ENCODE data around the gene KEAP1. TPM values are rescaled to one million over a fixed set of nuclear protein-coding genes. Genes with fewer than 3 reads are reported as not detected.
"Not testable (repeated sequence)": the region's sequence is repeated elsewhere in the genome, so short reads cannot be mapped to it uniquely, and the experiment has no call there.

The KEAP1 gene
- total RNA-seq, 1 donor from 2014 or later: 59.5 TPM

- DNase-seq (ENCODE audit: low read depth) (no peak), FAIRE-seq (no peak)
- TF ChIP-seq, protein P1, sequence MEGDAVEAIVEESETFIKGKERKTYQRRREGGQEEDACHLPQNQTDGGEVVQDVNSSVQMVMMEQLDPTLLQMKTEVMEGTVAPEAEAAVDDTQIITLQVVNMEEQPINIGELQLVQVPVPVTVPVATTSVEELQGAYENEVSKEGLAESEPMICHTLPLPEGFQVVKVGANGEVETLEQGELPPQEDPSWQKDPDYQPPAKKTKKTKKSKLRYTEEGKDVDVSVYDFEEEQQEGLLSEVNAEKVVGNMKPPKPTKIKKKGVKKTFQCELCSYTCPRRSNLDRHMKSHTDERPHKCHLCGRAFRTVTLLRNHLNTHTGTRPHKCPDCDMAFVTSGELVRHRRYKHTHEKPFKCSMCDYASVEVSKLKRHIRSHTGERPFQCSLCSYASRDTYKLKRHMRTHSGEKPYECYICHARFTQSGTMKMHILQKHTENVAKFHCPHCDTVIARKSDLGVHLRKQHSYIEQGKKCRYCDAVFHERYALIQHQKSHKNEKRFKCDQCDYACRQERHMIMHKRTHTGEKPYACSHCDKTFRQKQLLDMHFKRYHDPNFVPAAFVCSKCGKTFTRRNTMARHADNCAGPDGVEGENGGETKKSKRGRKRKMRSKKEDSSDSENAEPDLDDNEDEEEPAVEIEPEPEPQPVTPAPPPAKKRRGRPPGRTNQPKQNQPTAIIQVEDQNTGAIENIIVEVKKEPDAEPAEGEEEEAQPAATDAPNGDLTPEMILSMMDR (IDR thresholded peaks at IDR 0.05; ENCODE audit: insufficient read depth, low read length, severe bottlenecking): no peak
- peaks cover 14% of the 10 kb centered on the region for H3K36me3 ChIP-seq (ENCODE audit: control insufficient read depth, insufficient read depth, low read length)
- H3K4me3 ChIP-seq (ENCODE audit: low read depth, low read length): peak overlapping the region; percentile 48
- no peaks in the 10 kb centered on the region for H3K27me3 ChIP-seq (ENCODE audit: control insufficient read depth, insufficient read depth, low read length)
Measured at GRCh38 chr19:10543059-10543419, 39.9 kb upstream of the KEAP1 start.

GRCh38 chr19:10539016-10539415 lies 35.9 kb upstream of the KEAP1 start:
- not testable (repeated sequence) for DNase-seq (ENCODE audit: low read depth); H3K4me3 ChIP-seq (ENCODE audit: low read depth, low read length); H3K27me3 ChIP-seq (ENCODE audit: control insufficient read depth, insufficient read depth, low read length); H3K36me3 ChIP-seq (ENCODE audit: control insufficient read depth, insufficient read depth, low read length); FAIRE-seq

DNA sequence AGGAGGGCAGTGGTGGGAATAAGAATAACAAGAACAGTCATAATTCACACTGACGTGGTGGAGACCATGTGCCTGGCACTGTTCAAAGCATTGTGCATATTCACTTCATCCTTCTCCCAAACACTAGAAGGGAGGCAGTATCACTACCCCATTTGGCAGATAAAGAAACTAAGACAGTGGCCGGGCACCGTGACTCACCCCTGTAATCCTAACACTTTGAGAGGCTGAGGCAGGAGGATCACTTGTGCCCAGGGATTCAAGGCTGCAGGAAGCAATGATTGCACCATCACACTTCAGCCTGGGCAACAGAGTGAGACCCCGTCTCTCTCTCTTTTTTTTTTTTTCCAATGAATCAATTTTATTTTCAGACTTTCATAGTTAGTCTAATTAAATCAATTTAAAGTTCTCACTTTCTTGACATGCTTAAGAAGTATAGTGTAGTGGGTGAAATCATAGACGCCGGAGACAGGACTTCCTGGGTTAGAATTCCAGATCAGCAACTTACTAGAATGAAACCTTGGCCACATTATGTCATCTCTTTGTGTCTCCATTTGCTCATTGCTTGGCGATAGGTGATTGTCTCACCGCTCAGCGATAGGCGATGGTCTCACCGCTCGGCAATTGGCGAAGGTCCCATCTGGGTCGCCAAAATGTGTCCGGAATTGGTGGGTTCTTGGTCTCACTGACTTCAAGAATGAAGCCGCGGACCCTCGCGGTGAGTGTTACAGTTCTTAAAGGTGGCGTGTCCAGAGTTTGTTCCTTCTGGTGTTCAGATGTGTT lies 35.2 kb upstream of the KEAP1 start:
- no peak for DNase-seq (ENCODE audit: low read depth)
- Histone ChIP-seq H3K27me3 (ENCODE audit: control insufficient read depth, insufficient read depth, low read length) (no peaks in the 10 kb centered on the region), H3K36me3 (ENCODE audit: control insufficient read depth, insufficient read depth, low read length) (no peaks in the 10 kb centered on the region), H3K4me3 (ENCODE audit: low read depth, low read length) (no peak overlapping the region)
- no peak for FAIRE-seq
- TF ChIP-seq, protein P1 (IDR thresholded peaks at IDR 0.05; ENCODE audit: insufficient read depth, low read length, severe bottlenecking): no peak

DNA sequence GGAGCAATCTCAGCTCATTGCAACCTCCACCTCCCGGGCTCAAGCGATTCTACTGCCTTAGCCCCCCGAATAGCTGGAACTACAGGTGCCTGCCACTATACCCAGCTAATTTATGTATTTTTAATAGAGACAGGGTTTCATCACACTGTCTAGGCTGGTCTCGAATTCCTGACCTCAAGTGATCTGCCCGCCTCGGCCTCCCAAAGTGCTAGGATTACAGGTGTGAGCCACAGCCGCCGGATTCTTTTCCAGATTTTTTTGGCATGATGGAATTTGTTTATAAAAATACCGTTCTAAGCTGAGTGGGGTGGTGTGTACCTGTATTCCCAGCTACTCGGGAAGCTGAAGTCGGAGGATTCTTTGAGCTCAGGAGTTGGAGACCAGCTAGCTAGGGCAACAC lies 34.5 kb upstream of the KEAP1 start:
- FAIRE-seq (no peak), DNase-seq (ENCODE audit: low read depth) (peak; percentile 14)
- no peaks in the 10 kb centered on the region for H3K27me3 ChIP-seq (ENCODE audit: control insufficient read depth, insufficient read depth, low read length)
- no peak overlapping the region for H3K4me3 ChIP-seq (ENCODE audit: low read depth, low read length)
- no peaks in the 10 kb centered on the region for H3K36me3 ChIP-seq (ENCODE audit: control insufficient read depth, insufficient read depth, low read length)
- TF ChIP-seq, protein P1 (IDR thresholded peaks at IDR 0.05; ENCODE audit: insufficient read depth, low read length, severe bottlenecking): no peak

- FAIRE-seq: peak; percentile 99
- no peaks in the 10 kb centered on the region for H3K27me3 ChIP-seq (ENCODE audit: control insufficient read depth, insufficient read depth, low read length)
- TF ChIP-seq, protein P1 (IDR thresholded peaks at IDR 0.05; ENCODE audit: insufficient read depth, low read length, severe bottlenecking): no peak
- H3K4me3 ChIP-seq (ENCODE audit: low read depth, low read length): no peak overlapping the region
- peak; percentile 99 for DNase-seq (ENCODE audit: low read depth)
- no peaks in the 10 kb centered on the region for H3K36me3 ChIP-seq (ENCODE audit: control insufficient read depth, insufficient read depth, low read length)
Measured at GRCh38 chr19:10535613-10536012, 32.5 kb upstream of the KEAP1 start.

DNA sequence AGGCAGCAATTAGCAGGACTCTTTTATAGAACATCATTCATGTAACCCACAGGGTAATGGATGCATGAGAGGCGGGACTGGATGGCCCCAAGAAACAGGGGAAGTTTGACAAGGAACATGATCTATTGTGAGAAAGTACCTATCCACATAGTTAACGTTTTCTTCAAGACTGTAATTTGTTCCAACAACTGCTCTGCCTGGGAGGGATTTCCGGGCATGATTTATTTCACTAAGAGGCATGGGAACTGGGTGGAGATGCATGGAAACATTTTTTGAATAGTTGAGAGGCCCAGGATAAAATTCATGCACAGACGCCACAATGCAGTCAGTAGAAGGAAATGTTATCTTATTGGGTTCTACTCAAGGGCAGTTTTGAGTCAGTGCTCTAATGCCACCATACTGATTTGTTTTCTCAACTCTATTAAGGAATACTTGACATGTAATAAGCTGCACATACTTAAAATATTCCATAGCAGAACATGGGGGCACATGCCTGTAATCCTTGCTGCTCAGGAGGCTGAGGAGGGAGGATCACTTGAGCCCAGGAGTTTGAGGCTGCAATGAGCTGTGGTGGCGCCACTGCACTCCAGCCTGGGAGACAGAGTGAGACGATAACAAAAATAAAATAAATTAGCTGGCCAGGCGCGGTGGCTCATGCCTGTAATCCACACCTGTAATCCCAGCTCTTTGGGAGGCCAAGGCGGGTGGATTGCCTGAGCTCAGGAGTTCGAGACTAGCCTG lies 30.7 kb upstream of the KEAP1 start:
- Histone ChIP-seq H3K27me3 (ENCODE audit: control insufficient read depth, insufficient read depth, low read length) (no peaks in the 10 kb centered on the region), H3K36me3 (ENCODE audit: control insufficient read depth, insufficient read depth, low read length) (no peaks in the 10 kb centered on the region), H3K4me3 (ENCODE audit: low read depth, low read length) (no peak overlapping the region)
- DNase-seq (ENCODE audit: low read depth) (peak; percentile 91), FAIRE-seq (no peak)
- TF ChIP-seq, protein P1 (IDR thresholded peaks at IDR 0.05; ENCODE audit: insufficient read depth, low read length, severe bottlenecking): no peak
